IMR-90 (cell line): Measurements from ENCODE around the gene CAMK4.

Experiments used
- CEBPB ChIP-seq: IDR thresholded peaks from 2 replicates; pipeline ENCODE4 v1.6.1; 2012; ENCODE audit warnings: low read depth, low read length, improper control_type of control experiment
- CHD1 ChIP-seq: IDR thresholded peaks from 2 replicates; pipeline ENCODE4 v1.6.1; 2012; ENCODE audit warnings: low read depth, low read length, improper control_type of control experiment
- FOS ChIP-seq: fragments of 150-350 bp; IDR thresholded peaks from 2 replicates; pipeline ENCODE4 v1.6.1; 2016; ENCODE audit warnings: low read depth, low read length
- MAFK ChIP-seq: IDR thresholded peaks from 2 replicates; pipeline ENCODE4 v1.6.1; 2012; ENCODE audit warnings: low read depth, low read length, improper control_type of control experiment
- MXI1 ChIP-seq: IDR thresholded peaks from 2 replicates; pipeline ENCODE4 v1.6.1; 2012; ENCODE audit warnings: low read depth, mild to moderate bottlenecking, low read length, moderate library complexity, borderline replicate concordance
- NFE2L2 ChIP-seq: fragments of 150-350 bp; IDR thresholded peaks from 2 replicates; pipeline ENCODE4 v1.6.1; 2016; ENCODE audit warnings: low read depth, mild to moderate bottlenecking, low read length
- POLR2A ChIP-seq: IDR thresholded peaks from 2 replicates; pipeline ENCODE4 v1.6.1; 2012; ENCODE audit warnings: mild to moderate bottlenecking, low read depth, low read length
- RAD21 ChIP-seq: IDR thresholded peaks from 2 replicates; pipeline ENCODE4 v1.6.1; 2012; ENCODE audit warnings: low read length, improper control_type of control experiment
- RCOR1 ChIP-seq: IDR thresholded peaks from 2 replicates; pipeline ENCODE4 v1.6.1; 2012; ENCODE audit warnings: mild to moderate bottlenecking, low read length, improper control_type of control experiment; ENCODE audit not compliant: insufficient replicate concordance
- SMC3 ChIP-seq: fragments of 150-350 bp; IDR thresholded peaks from 2 replicates; pipeline ENCODE4 v1.6.1; 2016; ENCODE audit warnings: low read depth, mild to moderate bottlenecking, antibody characterized with exemption, low read length, moderate library complexity
- TF ChIP-seq, protein P1 (sequence below): conservative IDR thresholded peaks from 2 replicates; pipeline ENCODE4 v1.5.1; 2012; ENCODE audit warnings: mild to moderate bottlenecking, low read depth, low read length, improper control_type of control experiment
- TF ChIP-seq, protein P2 (sequence below): fragments of 150-350 bp; IDR thresholded peaks from 2 replicates; pipeline ENCODE4 v1.6.1; 2016; ENCODE audit warnings: low read depth, mild to moderate bottlenecking, low read length, moderate library complexity, borderline replicate concordance

DNA sequence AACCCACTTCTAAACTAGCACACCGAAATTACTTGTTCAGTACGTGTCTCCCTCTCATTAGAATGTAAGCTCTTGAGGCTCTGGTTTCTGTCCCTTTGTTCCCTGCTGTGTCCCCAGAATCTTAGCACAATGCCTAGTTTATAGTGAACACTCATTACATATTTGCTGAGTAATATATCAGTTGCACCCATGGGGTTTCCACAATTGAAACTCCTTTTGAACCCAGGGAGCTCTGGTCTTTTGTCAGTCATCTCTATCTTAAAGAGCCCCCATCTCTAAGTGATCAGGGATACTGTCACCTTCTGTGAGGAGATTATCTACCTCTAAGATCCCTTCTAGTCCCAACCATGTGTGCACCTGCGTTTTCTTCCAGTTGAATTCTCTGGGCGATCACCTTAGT, 12.8 kb downstream of the CAMK4 start:
- TF ChIP-seq, protein P1, sequence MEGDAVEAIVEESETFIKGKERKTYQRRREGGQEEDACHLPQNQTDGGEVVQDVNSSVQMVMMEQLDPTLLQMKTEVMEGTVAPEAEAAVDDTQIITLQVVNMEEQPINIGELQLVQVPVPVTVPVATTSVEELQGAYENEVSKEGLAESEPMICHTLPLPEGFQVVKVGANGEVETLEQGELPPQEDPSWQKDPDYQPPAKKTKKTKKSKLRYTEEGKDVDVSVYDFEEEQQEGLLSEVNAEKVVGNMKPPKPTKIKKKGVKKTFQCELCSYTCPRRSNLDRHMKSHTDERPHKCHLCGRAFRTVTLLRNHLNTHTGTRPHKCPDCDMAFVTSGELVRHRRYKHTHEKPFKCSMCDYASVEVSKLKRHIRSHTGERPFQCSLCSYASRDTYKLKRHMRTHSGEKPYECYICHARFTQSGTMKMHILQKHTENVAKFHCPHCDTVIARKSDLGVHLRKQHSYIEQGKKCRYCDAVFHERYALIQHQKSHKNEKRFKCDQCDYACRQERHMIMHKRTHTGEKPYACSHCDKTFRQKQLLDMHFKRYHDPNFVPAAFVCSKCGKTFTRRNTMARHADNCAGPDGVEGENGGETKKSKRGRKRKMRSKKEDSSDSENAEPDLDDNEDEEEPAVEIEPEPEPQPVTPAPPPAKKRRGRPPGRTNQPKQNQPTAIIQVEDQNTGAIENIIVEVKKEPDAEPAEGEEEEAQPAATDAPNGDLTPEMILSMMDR: no peak
- TF ChIP-seq CHD1 (no peak), POLR2A (no peak), RAD21 (no peak), CEBPB (no peak), SMC3 (no peak), MAFK (no peak), FOS (no peak), RCOR1 (no peak), NFE2L2 (no peak), MXI1 (no peak)
- TF ChIP-seq, protein P2, sequence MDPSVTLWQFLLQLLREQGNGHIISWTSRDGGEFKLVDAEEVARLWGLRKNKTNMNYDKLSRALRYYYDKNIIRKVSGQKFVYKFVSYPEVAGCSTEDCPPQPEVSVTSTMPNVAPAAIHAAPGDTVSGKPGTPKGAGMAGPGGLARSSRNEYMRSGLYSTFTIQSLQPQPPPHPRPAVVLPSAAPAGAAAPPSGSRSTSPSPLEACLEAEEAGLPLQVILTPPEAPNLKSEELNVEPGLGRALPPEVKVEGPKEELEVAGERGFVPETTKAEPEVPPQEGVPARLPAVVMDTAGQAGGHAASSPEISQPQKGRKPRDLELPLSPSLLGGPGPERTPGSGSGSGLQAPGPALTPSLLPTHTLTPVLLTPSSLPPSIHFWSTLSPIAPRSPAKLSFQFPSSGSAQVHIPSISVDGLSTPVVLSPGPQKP: no peak
